GM19099 (cell line): Measurements from ENCODE around the gene TIMM17A.

Experiments used
- POLR2A ChIP-seq: IDR thresholded peaks from 3 replicates; pipeline ENCODE4 v1.6.1; 2011; ENCODE audit warnings: low read depth; ENCODE audit not compliant: insufficient read length; ENCODE audit errors: extremely low read depth

TIMM17A gene

DNA sequence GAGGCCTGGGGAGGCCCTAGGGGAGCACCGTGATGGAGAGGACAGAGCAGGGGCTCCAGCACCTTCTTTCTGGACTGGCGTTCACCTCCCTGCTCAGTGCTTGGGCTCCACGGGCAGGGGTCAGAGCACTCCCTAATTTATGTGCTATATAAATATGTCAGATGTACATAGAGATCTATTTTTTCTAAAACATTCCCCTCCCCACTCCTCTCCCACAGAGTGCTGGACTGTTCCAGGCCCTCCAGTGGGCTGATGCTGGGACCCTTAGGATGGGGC, 60.3 kb downstream of the TIMM17A start:
- no peak for TF ChIP-seq POLR2A

- no peak for TF ChIP-seq POLR2A
Observed at GRCh38 chr1:202016022-202016810, 60.9 kb downstream of the TIMM17A start.

DNA sequence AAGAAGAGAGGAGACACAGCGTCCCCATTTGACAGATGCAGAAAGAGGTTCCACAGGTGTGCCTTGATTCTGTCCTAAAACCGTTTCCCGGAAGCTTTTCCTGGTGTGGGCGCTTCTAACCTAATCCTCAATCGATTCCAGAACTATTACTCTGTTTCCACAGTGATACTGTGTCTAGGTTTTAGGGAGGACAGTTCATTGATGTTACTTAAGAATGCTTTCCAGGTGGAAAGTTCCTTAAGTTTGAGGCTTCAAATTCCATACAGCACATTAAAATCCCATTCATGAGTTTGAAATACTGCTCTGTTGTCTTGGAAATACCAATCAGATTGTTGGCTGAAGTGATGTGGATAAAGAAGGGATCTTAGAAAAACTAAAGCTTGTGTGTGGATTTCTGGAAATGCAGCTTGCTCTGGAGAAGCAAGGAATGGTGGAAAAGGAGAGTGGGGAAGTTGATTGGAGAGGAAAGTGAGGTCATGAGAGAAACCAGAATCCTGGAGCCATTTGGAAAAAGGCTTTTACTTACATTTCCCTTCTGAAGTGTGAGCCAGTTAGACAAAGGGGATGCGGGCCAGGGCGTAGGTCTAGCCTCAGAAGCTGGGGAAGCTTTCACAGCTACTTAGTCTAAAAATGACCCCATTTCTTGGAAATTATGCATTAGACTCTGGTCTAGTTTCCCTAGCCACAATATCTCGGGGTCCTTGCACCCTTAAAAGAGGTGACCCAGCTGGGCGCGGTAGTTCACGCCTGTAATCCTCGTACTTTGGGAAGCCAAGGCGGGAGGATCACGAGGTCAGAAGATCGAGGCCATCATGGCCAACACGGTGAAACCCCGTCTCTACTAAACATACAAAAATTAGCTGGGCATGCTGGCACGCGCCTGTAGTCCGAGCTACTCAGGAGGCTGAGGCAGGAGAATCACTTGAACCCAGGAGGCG, 61.8 kb downstream of the TIMM17A start:
- TF ChIP-seq POLR2A, result no peak

GRCh38 chr1:202017749-202018467, 62.6 kb downstream of the TIMM17A start:
- TF ChIP-seq POLR2A, result no peak

GRCh38 chr1:202018468-202019234, 63.3 kb downstream of the TIMM17A start:
- TF ChIP-seq POLR2A, result no peak
